Measurements from ENCODE around the gene TOX3.

TOX3 gene

DNA sequence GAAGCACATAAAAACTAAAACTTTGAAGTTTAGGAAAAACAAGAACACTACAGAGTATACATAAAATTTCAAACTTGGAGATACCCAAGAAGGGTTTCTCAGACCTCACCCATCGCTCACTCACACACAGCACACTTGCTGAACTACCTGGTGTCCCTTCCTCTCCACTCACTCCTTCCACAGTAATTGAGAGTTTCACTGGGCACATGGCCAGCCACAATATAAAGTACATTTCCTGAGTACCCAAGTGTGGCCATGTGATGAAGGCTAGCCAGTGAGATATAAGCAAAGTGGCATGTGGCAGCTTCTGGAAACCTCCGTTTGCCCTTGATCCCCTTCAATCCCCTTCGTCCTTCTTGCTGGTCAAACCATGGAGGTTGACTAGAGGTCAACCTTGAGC, 11.9 kb downstream of the TOX3 start:
- DNase-seq = no peak

- DNase-seq = no peak
Observed at GRCh38 chr16:52533296-52533695, 13.6 kb downstream of the TOX3 start.

DNA sequence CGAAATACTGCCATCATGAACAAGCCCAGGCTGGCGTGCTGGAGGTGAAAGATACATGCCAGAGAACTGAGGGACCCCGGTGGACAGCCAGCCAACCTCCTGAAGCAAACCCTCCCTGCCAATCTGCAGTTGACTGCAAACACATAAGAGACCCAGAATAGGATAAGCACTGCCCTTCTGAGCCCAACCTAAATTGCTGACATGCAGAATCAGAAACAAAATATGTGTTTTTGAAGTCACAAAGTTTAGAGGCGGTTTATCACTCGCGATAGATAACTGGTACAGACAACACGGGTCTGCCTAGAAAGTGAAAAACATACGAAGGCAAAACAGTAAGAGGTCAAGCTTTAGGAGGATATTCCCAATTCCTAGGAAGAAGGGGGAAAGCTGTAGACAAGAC, 14.6 kb downstream of the TOX3 start:
- DNase-seq = no peak

GRCh38 chr16:52529226-52529625, 17.7 kb downstream of the TOX3 start:
- DNase-seq = no peak

- no peak for DNase-seq
Observed at GRCh38 chr16:52528393-52529065, 18.4 kb downstream of the TOX3 start.

DNA sequence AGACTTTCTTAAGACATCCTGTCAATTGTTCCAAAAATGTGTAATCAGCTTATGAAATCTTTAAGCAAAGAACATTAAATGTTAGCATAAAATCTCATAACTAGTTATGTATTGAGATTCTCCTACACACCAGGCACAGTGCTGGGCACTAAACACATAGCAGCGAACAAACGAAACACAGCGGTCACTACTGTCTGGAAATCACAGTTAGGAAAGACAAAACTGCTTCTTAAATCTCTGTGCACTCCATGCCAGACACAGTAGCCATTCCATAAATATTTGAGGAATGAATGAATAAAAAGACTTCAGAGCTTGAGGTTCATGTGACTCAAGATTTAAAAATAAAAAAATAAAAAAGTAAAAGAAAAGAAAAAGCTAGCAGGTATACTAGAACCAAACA, 20.1 kb downstream of the TOX3 start:
- no peak for DNase-seq

DNA sequence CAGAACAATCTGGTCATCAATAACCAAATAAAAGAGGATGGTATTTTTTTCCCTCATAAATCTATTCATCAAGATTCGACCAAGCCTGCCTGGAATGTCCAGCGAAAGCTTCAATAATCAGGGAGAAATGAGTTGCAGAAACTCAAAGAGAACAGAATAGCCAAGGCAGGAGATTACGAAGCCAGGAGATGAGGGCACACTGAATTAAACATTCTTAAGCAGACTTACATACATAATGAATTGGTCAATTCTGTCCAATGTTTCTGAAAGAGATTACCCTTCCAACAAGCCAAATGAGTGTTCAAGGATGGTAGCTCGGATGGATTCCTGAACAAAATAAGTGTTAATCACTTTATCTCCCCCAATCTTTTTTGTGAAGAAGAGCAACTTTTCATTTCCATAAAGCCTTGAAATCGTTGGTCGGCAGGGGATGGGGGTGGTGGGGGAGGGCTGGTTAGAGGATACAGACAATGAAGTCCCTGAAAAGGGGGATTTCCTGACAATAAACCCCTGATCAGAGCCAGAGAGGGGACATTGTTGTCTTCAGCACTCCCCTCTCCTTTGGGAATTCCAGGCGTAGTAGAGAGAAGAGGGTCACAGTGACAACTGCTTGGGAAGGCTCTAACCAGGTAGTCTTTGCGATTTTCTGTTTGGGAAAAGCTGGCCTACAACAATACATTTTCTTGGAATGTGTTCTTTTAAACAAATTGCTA, 20.7 kb downstream of the TOX3 start:
- DNase-seq = no peak

DNA sequence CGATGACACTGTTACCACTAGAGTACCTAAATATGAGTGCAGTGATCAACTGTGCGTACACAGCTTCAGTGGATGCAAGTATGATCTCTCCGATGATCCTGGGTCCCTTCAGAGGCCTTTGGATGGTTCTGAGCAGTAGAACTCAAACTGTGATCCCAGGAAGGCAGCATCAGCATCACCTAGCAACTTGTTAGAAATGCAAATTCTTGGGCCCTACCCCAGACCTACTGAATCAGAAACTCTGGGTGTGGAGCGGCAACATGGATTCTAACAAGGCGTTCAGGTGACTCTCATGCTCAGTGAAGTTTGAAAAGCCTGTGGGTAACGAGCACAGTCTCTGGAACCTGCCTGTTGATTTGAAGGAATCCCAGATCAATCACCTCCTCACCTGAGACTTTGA, 25.4 kb downstream of the TOX3 start:
- no peak for DNase-seq

GRCh38 chr16:52518884-52519283, 28.1 kb downstream of the TOX3 start:
- DNase-seq = no peak

DNA sequence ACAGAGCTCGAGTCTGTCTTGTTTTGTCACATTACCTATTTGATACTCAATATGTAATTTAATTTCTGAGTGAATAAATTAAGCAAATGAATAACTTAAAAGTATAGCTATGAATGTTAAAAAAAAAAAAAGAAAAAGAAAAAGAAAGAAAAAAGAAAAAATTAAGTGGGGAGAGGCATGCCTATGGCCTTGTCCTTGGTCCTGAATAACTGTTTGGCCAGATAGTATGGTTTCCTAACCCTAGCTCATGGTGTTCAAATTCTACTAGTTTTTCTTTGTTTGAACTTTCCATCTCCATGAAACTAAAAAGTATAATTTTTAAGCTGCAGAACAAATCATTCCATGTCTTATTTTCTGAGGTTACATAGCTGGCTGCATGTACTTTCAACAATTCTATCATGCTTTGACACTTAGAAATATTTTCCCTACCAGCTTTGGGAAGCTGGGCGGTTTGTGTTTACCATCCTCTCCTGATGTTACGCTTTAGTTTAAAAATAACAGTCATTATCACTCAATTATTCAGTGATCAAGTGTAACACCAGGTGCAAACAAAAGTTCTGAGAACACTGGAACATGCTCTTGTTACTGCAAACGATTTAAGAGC, 31.8 kb downstream of the TOX3 start:
- DNase-seq = peak; percentile 9

GRCh38 chr16:52512297-52512987, 34.5 kb downstream of the TOX3 start:
- DNase-seq = no peak

- no peak for DNase-seq
Observed at GRCh38 chr16:52501746-52502145, 45.2 kb downstream of the TOX3 start.

DNA sequence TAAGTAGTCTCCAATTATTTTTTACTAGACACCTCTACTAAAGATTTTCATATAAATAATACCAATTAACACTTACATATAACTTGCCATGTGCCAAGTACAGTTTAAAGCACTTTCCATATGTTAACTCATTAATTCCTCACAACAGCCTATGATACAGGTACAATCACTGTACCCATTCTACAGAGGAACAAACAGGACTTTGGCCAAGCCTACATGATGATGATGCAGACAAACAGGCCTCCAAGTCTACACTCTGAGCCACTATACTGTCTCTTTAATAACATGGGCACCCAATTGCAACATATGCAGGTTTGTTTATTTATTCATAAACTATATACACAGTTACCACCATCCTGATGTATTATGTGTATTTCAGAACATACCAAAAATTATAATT, 46.0 kb downstream of the TOX3 start:
- no peak for DNase-seq

GRCh38 chr16:52499060-52499440, 47.9 kb downstream of the TOX3 start:
- DNase-seq = no peak

DNA sequence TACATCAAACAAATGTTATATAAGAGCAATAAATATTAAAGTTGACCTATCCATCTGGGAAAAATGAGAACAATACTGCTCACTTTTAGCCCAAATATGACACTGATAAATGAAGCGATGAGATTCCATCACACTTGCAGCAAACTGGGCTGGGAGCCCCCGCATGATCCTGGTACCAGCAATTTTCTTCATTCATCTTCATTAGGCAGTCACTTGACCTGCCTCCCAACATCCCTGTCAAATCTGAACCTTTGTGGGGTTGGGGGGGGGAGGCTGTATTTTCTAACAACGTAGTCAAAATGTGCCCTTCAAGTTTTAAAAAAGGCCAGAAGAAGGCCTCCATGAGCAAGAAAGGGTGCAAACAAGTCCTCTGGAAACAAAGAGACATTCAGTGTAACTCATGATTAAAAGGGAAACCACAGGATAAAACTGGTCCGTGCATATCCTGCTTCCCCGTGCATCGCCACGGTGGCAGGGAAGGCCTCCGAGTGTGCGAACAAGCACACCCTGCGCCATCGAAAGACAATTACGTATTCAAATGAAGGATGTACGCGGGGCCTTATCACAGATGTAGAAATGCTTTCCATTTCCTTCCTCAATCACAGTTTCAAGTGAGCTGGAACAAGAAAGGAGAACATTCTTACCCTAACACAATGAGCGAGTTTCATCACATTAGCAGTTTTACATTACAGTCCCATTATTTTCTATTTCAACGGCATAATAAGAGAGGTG, 48.4 kb downstream of the TOX3 start:
- DNase-seq = no peak

GRCh38 chr16:52497067-52497816, 49.7 kb downstream of the TOX3 start:
- DNase-seq = peak; percentile 76

DNA sequence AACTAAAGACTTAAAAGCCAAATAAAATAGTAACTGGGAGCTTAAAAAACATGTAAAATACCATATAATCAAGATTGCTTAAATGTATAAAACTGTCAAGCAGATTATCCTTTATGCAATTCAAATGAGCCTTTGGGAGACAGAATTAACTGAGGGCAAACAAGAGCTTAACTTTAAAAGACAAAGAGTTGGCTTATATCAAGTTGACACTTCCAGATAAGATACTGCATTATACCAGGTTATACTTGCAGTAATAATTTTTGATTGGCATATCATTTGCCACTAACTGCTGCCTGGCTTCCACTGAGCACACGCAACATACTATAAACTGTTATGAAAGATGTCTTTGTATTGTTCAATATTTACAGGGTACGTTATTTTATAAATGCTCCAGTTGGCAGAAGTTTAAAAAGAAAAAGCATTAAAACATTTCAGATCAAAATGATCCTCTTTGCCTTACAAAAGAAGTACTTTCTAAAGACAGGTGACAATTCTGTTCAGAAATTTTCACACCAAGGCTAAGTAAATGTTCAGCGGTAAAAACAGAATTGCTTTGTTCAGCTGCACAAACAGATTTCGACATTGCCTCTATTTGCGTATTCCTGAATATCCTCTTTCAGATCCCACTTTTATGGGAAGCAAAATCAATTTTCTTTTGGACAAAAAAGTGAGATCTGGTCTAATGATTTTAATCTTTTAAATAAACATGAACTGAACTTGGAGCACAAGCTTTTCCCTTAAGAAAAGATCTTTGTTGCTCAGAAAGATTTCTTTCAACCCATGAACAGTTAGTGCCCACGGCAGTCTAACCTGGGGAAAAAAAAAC, 50.7 kb downstream of the TOX3 start:
- peak; percentile 87 for DNase-seq

- DNase-seq = no peak
Observed at GRCh38 chr16:52494621-52495020, 52.3 kb downstream of the TOX3 start.

DNA sequence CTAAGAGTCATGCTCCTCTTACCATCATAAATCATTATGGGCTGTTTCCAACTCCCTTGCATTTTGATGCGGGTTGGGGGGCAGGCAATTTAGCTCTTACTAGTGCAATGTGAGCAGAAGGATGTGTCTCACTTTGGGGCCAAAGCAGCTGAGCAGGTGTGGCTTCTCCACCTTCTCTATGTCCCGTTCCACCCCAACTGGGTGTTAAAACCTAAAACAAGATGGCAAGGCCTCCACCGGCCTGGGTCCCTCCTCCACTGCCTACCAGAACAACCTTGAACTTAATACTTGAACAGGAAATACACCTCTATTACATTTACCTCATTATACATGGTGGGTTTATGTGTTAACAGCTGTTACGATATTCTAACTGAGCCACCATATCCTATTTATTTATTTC, 52.8 kb downstream of the TOX3 start:
- DNase-seq = no peak

DNA sequence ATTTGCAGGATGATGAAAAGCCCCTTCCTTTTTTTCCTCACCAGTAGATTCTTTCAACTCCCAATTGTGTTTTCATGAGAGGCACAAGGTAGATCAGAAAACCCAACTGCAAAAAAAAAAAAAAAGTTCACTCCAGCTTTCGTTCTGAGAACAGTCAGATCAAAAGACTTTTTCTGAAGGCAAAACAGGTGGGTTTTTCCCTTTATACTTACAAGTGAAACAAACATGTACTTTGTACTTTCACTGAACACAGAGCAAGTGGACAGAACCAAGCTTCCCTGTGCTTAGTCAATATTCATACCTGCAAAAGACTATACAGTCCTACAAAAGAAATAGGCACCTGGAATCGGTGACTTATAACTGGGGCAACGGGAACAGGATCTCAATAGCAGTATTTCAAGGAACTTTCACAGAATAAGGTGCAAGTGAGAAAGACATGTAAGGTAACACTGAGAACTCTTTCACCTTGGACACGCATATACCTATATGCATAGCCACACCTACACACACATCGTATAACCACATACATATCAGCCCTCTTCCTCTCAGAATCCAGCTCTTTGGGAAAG, 54.1 kb downstream of the TOX3 start:
- DNase-seq = no peak

- no peak for DNase-seq
Observed at GRCh38 chr16:52491216-52491615, 55.7 kb downstream of the TOX3 start.
